Measurements from ENCODE around the gene DTNBP1.

The DTNBP1 gene

GRCh38 chr6:15585760-15586214 lies 77.0 kb downstream of the DTNBP1 start:
- H3K4me3 ChIP-seq (replicated peaks in 1 of 2; ENCODE audit: low read depth in 2 of 2, low read length in 2 of 2) = no peak overlapping the region
- TF ChIP-seq, protein P1, sequence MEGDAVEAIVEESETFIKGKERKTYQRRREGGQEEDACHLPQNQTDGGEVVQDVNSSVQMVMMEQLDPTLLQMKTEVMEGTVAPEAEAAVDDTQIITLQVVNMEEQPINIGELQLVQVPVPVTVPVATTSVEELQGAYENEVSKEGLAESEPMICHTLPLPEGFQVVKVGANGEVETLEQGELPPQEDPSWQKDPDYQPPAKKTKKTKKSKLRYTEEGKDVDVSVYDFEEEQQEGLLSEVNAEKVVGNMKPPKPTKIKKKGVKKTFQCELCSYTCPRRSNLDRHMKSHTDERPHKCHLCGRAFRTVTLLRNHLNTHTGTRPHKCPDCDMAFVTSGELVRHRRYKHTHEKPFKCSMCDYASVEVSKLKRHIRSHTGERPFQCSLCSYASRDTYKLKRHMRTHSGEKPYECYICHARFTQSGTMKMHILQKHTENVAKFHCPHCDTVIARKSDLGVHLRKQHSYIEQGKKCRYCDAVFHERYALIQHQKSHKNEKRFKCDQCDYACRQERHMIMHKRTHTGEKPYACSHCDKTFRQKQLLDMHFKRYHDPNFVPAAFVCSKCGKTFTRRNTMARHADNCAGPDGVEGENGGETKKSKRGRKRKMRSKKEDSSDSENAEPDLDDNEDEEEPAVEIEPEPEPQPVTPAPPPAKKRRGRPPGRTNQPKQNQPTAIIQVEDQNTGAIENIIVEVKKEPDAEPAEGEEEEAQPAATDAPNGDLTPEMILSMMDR (IDR thresholded peaks at IDR 0.05; ENCODE audit: low read depth, low read length) = no peak
- no peak for DNase-seq (ENCODE audit: low read depth in 2 of 2)

DNA sequence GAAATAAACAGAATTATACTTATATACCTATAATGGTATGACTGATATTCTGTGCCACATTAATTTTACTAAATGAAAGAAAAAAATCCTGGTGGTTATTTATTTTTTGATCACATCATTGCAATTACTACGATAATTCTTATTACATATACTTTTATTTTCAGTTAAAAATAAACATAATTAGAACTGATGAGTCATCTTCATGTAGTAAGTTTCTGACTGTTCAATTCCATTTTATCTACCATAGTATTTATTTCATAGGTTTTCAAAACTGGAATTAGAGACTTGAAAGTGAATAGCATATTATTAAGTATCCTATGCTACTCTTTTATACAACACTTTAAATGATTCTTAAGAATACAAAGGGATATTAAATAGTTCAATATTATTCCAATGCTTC lies 80.3 kb downstream of the DTNBP1 start:
- DNase-seq (ENCODE audit: low read depth in 2 of 2) = no peak
- H3K4me3 ChIP-seq (replicated peaks in 1 of 2; ENCODE audit: low read depth in 2 of 2, low read length in 2 of 2) = no peak overlapping the region
- TF ChIP-seq, protein P1 (IDR thresholded peaks at IDR 0.05; ENCODE audit: low read depth, low read length) = no peak

- TF ChIP-seq, protein P1 (IDR thresholded peaks at IDR 0.05; ENCODE audit: low read depth, low read length) = no peak
- no peak for DNase-seq (ENCODE audit: low read depth in 2 of 2)
- no peak overlapping the region for H3K4me3 ChIP-seq (replicated peaks in 1 of 2; ENCODE audit: low read depth in 2 of 2, low read length in 2 of 2)
Observed at GRCh38 chr6:15581751-15582150, 81.1 kb downstream of the DTNBP1 start.

DNA sequence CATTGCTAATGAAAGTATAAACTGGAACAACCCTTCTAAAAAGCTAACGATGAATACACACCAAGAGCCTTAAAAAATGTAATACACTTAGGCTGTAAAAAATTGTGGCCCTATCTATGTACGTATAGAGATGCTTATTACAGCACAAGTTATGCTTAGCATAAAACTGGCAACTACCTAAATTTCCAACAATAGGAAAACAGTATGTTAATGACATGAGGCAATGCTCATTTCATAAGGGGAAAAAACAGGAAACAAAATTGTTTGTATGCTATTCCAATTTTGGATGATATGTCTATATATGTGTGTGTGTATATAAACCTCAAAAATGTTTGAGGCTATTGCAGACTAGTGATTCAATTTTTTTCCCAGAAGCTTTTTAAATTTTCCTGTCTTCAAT lies 82.5 kb downstream of the DTNBP1 start:
- TF ChIP-seq, protein P1 (IDR thresholded peaks at IDR 0.05; ENCODE audit: low read depth, low read length) = no peak
- H3K4me3 ChIP-seq (replicated peaks in 1 of 2; ENCODE audit: low read depth in 2 of 2, low read length in 2 of 2) = no peak overlapping the region
- DNase-seq (ENCODE audit: low read depth in 2 of 2) = no peak

- no peak overlapping the region for H3K4me3 ChIP-seq (replicated peaks in 1 of 2; ENCODE audit: low read depth in 2 of 2, low read length in 2 of 2)
- TF ChIP-seq, protein P1 (IDR thresholded peaks at IDR 0.05; ENCODE audit: low read depth, low read length) = no peak
- DNase-seq (ENCODE audit: low read depth in 2 of 2) = no peak
Observed at GRCh38 chr6:15578716-15579391, 84.0 kb downstream of the DTNBP1 start.

DNA sequence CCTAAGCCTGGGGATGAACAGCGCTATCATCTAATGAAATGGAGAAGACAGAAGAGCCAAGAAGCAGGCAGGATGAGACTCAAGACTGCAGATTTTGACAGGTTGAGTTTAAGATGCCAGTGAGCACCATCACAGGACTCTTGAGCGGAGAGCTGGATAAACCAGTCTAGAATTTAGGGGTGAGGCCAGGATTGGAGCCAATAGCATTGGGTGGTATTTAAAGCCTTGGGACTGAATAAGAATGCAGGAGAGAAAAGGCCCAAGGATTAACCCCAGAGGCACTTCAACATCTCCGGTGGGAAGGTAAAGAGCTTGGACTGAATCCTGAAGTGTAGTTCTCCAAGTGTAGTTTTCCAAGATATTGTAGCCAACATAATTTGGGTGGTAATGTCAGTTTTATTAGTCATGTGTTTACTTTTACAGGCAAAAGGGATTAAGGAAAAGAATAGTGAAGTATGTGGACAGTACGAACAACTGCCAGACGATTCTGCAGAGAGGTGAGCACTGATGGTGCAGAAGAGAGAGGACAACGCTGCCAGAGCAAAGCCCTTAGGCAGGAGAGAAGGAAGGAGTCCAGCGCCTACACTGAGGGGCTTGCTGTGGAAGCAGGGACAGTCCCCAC lies 85.2 kb downstream of the DTNBP1 start:
- no peak for DNase-seq (ENCODE audit: low read depth in 2 of 2)
- TF ChIP-seq, protein P1 (IDR thresholded peaks at IDR 0.05; ENCODE audit: low read depth, low read length) = no peak
- no peak overlapping the region for H3K4me3 ChIP-seq (replicated peaks in 1 of 2; ENCODE audit: low read depth in 2 of 2, low read length in 2 of 2)
